Renal pelvis (tissue), 4 donors: ENCODE results near the gene RDX. TPM values are rescaled to one million over a fixed set of nuclear protein-coding genes. Genes with fewer than 3 reads are reported as not detected.
A peak's percentile ranks its signal among the peaks of the same experiment; 100 is the strongest.
"Not testable (repeated sequence)": the region's sequence is repeated elsewhere in the genome, so short reads cannot be mapped to it uniquely, and the experiment has no call there.

Experiments used
- DNase-seq: peaks from one replicate; pipeline ENCODE4 v3.0.0-alpha.2; 2013
- polyA plus RNA-seq, 3 donors: library from polyadenylated mRNA; unstranded; fragments of 120-200 nt; gene quantifications; one replicate each; pipeline ENCODE4 v1.2.1, GENCODE V29; 2013; ENCODE audit not compliant: insufficient read length in 3 of 3

The RDX gene
- polyA plus RNA-seq, 3 donors: 117 to 148 (median 128) TPM

GRCh38 chr11:110311783-110312579, 15.6 kb upstream of the RDX start:
- no peak for DNase-seq

- no peak for DNase-seq
Measured at GRCh38 chr11:110308071-110308470, 11.7 kb upstream of the RDX start.

GRCh38 chr11:110306019-110306388, 9.6 kb upstream of the RDX start:
- not testable (repeated sequence) for DNase-seq

GRCh38 chr11:110305169-110306018, 9.0 kb upstream of the RDX start:
- no peak for DNase-seq

GRCh38 chr11:110303414-110303826, 7.0 kb upstream of the RDX start:
- no peak for DNase-seq

GRCh38 chr11:110301577-110301976, 5.2 kb upstream of the RDX start:
- no peak for DNase-seq

GRCh38 chr11:110301032-110301431, 4.6 kb upstream of the RDX start:
- no peak for DNase-seq

- DNase-seq: no peak
Measured at GRCh38 chr11:110299006-110299785, 2.8 kb upstream of the RDX start.

GRCh38 chr11:110298301-110298765, 1.9 kb upstream of the RDX start:
- DNase-seq: no peak

GRCh38 chr11:110297726-110298300, 1.4 kb upstream of the RDX start:
- no peak for DNase-seq

GRCh38 chr11:110297076-110297725, 787 bp upstream of the RDX start:
- DNase-seq: no peak

- peak; percentile 69 for DNase-seq
Measured at GRCh38 chr11:110295531-110296225, 736 bp downstream of the RDX start.

- no peak for DNase-seq
Measured at GRCh38 chr11:110295086-110295485, 1.3 kb downstream of the RDX start.

- DNase-seq: no peak
Measured at GRCh38 chr11:110294509-110294908, 1.9 kb downstream of the RDX start.

- no peak for DNase-seq
Measured at GRCh38 chr11:110293389-110293788, 3.0 kb downstream of the RDX start.

GRCh38 chr11:110292146-110292545, 4.3 kb downstream of the RDX start:
- DNase-seq: not testable (repeated sequence)

- no peak for DNase-seq
Measured at GRCh38 chr11:110290591-110291334, 5.7 kb downstream of the RDX start.

- no peak for DNase-seq
Measured at GRCh38 chr11:110289472-110289871, 6.9 kb downstream of the RDX start.

GRCh38 chr11:110287537-110287936, 8.9 kb downstream of the RDX start:
- no peak for DNase-seq
